HuH-7.5 (cell line): ENCODE measurements around the gene SEMA5A.
"Not testable (repeated sequence)": the region's sequence is repeated elsewhere in the genome, so short reads cannot be mapped to it uniquely, and the experiment has no call there.

Experiments
- DNase-seq: peaks from one replicate; pipeline ENCODE4 v3.0.0; 2011; ENCODE audit warnings: low spot score

SEMA5A gene

DNA sequence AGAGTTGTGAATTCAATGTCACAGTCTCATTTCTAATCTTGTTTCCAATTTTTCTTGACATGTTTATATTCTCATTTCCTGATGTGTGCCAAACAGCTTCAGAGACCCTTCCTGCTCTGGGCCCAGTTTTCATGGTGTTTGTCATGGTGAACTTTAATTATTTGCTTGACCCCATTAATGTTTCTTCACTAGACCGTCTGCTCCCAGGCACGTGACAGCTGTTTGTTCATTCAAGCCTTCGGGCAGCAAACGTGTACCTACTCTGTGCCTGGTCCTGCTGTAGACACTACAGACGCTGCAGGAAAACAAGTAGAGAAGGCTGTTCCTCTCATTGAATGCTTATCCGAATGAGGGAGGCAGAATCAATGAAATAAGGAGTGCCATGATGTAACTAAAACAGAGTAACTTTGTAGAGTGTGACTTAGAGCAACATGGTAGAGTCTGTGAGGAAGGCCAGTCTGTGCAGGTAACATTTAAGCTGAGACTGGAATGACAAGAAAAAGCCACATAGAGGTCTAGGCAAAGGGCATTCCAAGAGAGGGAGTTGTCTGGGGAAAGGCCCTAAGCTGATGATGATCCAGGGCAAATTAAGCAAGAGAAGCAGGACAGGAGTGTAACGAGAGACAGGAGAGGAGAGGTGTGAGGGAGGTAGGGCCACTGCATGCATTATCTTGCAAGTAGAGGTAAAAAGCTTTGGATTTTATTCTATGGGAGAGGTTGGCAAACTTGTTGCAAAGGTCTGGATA lies 191.4 kb downstream of the SEMA5A start:
- DNase-seq, result no peak

DNA sequence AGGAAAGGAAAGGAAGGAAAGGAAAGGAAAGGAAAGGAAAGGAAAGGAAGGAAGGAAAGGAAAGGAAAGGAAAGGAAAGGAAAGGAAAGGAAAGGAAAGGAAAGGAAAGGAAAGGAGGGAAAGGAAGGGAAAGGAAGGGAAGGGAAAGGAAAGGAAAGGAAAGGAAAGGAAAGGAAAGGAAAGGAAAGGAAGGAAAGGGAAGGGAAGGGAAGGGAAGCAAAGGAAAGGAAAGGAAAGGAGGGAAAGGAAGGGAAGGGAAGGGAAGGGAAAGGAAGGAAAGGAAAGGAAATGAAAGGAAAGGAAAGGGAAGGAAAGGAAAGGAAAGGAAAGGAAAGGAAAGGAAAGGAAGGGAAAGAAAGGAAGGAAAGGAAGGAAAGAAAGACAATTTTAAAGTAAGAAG lies 192.8 kb downstream of the SEMA5A start:
- DNase-seq, result not testable (repeated sequence)

DNA sequence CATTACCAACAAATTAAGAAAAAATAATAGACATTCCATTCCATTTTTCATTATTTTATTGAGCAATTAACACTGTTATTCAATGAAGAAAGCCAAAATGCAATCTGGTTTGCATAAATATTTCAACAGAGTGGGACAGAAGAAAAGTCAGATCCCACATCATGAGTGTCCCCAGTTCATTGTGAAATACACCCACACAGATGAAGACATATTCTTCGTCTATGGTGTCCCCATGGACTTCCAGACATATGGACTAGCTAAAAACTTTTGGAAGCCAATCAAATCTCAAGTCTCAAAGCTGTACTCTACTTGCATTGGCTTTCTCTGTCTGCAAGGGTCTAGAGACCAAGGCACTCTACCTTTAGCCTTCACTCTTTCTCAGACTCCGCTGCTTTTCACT lies 194.3 kb downstream of the SEMA5A start:
- DNase-seq, result no peak

DNA sequence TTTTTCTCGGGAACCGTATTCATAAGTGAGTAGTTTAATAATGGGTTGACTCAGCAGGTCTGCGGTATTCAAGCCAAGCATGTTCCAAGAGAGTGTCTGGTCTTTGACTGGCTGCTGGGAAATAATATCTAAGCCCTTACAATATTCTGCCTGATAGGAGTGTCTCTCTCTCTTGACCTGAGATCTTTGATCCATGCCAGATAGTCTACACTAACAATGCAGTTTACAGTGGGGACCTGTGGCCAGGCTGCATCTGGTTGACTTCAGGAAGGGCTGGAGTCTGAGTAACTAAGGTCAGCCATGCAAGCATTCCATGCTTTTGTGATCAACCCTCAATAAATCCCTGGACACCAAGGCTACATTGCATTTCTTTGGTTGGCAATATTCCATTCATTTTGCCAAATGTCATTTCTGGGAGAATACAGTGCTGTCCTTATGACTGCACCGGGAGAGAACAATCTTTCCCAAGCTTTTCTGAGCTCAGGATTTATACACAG lies 195.5 kb downstream of the SEMA5A start:
- no peak for DNase-seq

DNA sequence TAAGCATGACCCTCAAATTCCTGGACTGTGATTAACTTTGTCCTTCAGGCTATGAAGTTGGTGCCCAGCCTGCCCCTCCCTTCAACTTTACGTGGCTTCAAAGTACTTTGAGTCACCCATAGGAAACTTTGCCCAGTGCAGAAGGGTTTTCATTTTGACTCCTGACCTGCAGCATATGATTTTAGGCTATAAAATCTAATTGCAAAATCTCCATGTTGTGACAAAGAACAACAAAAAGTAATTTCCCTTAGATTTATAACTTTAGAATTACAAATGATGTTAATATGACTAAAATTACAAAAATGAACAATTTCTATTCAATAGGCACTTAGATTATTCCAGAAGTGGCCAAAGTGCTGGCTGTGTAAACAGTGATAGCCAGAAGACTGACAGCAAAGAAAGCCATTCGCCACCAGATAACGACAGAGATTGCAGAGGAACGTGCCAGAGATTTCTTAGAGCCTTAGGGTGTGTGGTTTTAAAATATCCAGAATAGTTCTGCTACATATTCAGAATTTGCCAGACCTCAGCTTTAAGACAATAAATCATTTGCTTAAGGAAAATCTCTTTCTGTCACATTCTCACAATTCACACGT lies 197.4 kb downstream of the SEMA5A start:
- no peak for DNase-seq

GRCh38 chr5:9347541-9348295 lies 198.2 kb downstream of the SEMA5A start:
- no peak for DNase-seq

DNA sequence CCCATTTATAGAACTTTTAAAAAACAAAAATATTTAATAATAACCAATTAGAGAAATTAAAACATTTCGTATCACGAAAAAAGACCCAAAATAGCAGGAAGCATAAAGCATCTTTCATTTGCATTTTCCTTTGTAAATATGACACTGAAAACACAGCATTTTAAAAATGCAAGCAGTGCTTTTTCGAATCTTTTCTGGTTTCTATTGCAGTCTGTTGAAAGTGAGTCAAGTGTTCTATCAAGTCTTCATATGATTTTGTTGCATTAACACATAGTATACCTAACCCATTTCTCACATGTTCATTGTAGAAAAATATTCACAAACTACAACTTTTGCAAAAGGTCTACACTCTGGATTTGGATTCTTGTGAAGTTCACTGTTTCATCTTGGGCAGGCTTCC lies 198.8 kb downstream of the SEMA5A start:
- DNase-seq, result no peak

DNA sequence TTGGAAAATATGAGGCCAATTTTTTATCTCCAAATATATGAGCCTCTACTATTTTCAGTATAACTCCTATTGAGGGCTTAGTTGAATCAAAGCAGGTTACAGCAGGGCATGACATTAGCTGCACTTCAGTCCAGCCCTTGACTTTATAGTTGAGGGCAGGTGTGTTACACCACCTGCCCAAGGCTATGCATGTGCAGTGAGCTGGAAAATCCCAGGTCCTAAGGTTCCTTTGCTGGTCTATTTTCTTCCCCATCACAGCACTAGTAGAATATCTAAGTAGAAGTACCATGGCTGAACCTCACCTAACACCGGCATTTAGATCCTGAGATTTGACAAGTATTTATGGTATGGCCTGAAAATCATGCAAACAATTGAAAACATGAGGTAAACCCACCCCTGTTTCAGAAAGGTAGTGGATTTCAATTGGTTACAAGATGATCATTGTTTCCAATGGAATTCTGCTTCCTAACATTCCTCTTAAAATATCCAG lies 201.1 kb downstream of the SEMA5A start:
- DNase-seq, result no peak

GRCh38 chr5:9343146-9343850 lies 202.6 kb downstream of the SEMA5A start:
- DNase-seq, result no peak

DNA sequence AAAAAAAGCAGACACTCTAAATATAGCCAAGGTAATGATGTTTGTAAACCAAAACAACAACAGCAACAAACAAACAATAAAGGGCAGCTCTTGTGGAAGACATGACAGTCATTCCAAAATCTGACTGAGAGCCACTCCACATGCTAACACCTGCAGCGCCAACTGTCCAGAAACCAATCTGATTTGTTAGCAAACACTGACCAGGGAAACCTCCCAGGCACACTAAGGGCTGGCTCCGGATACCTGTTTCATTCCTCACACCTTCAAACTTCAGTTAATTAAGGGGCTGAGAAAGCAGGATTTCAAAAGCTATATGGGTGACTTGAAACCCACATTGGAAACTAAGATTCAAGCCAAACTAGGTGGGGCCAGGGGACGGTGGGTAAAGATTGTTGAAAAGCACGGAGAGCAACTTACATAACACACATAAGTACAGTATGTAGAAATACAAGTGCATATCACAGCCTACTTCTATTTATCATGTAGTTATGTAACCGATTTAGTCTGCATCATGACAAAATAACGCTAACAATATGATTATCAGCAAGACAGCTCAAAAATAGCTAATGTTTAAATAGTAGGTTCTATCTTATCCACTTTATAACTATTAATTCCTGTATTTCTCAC lies 203.6 kb downstream of the SEMA5A start:
- DNase-seq, result no peak

- no peak for DNase-seq
Measured at GRCh38 chr5:9340085-9340484, 205.8 kb downstream of the SEMA5A start.

DNA sequence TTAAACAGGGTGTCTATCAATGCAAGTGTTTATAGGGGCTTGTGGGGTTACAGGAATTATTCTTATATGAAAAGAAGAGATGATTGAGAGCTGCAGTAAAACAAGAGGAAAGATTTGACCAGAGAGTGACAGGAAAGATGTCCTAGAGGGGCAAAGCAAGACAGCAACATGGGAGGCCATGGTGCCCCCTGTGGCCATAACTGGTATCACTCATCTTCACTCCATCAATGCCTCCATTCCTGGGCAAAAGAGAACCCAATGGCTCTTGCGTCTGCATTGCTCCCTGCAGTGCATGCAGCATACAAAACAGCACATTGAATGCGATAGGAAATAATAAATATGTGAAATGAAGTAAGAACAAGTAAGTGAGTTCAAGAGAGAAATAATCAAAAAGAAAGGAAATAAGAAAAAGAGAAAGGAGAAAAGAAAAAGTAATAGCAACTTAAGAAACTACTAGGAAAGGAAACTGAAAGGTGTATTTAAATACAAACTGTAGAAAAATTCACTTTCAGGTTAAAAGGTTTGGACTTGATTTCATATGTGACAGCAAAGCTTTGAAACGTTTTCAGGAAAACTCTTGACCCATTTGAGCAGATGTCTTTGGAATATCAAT lies 206.6 kb downstream of the SEMA5A start:
- peak; percentile 8 for DNase-seq

GRCh38 chr5:9338796-9339195 lies 207.1 kb downstream of the SEMA5A start:
- DNase-seq, result no peak

- no peak for DNase-seq
Measured at GRCh38 chr5:9337928-9338595, 207.8 kb downstream of the SEMA5A start.

- DNase-seq, result no peak
Measured at GRCh38 chr5:9335754-9336495, 209.9 kb downstream of the SEMA5A start.

DNA sequence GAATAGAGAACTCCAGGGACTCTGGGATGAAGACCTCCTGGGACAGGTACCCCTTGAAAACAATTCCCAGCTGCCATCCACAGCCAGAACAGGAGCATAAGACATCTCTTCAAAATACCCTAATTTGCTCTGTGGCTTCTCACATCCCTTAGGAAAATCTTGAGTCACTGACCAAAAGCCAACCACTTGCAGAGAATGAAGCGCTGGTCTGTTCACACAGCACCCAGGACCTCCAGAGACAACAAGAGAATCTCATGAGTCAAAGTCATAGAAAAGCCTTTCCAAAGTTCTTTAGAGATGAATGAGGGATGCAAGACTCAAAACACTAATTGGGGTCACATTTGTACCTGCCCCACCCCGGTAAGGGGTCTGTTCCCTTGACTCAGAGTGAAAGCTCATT lies 210.6 kb downstream of the SEMA5A start:
- no peak for DNase-seq

- DNase-seq, result no peak
Measured at GRCh38 chr5:9332026-9332425, 213.8 kb downstream of the SEMA5A start.

DNA sequence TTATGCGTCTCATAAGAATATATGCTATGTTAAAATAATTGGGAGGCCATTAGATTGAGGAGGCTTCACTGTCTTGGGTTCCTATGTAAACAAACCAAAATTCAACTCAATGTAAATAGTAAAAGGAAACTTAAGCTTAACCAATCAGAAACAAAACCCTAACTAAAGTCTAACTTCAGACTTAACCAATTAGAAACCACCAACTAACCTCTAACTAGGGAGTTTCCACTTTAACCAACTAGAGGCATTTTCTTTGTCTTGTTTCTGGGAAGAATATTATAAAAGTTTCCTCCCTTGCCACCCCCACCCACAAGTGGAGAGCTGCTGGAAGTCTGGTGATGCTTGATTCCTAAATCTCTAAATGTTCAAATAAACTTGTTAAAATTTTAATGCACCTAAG lies 214.5 kb downstream of the SEMA5A start:
- DNase-seq, result no peak

DNA sequence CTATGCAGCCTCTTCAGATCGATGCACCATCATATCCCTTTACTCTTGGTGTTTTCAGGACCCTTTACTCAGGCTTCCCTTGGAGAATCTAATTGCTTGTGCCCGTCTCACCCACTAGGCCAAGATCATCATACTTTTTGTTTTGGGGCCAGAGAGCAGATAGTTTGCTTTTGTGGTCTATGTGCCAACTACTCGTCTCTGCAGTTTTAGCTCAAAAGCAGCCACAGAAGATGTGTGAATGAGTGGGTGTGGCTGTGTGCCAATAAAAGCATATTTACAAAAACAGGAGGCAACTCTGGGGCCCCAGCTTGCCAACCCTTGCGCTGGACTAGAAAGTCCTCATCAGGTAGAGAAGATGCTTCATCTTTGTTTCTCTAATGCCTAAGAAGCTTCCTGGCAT lies 216.8 kb downstream of the SEMA5A start:
- DNase-seq, result no peak

GRCh38 chr5:9325549-9325948 lies 220.3 kb downstream of the SEMA5A start:
- DNase-seq, result no peak
